Neutrophil (primary cell): ENCODE results near the gene MYO15A.
A peak's percentile ranks its signal among the peaks of the same experiment; 100 is the strongest.

Experiments used
- H3K27ac ChIP-seq: fragments of 200-600 bp; sonication (generic); 2 replicates; pipeline ENCODE4 v1.5.1; 2016; ENCODE audit warnings: mild to moderate bottlenecking, moderate library complexity
- H3K27me3 ChIP-seq: fragments of 200-600 bp; sonication (generic); 2 replicates; pipeline ENCODE4 v1.6.0; 2016; ENCODE audit warnings: mild to moderate bottlenecking
- H3K36me3 ChIP-seq: fragments of 200-600 bp; sonication (generic); 2 replicates; pipeline ENCODE4 v1.5.1; 2017
- H3K4me1 ChIP-seq, 2 experiments: fragments of 200-600 bp in 1 of 2; sonication (generic) in 1 of 2; 1 replicate in 1 of 2; 2 replicates in 1 of 2; pipeline versions ENCODE4 v1.5.1 to v1.6.1; 2013 to 2016; ENCODE audit warnings: low read depth in 1 of 2, low read length in 1 of 2, mild to moderate bottlenecking in 1 of 2, moderate library complexity in 1 of 2; ENCODE audit not compliant: control insufficient read depth in 1 of 2, insufficient read depth in 1 of 2
- H3K4me3 ChIP-seq, 2 experiments: fragments of 200-600 bp in 1 of 2; sonication (generic) in 1 of 2; 1 replicate in 1 of 2; 2 replicates in 1 of 2; pipeline ENCODE4 v1.5.1; 2013 to 2016; ENCODE audit warnings: low read depth in 1 of 2, low read length in 1 of 2, mild to moderate bottlenecking in 1 of 2, moderate library complexity in 1 of 2
- H3K9me3 ChIP-seq: fragments of 200-600 bp; sonication (generic); 2 replicates; pipeline ENCODE4 v1.5.1; 2016
- TF ChIP-seq, protein P1 (sequence below): fragments of 200-600 bp; sonication (generic); IDR thresholded peaks from 2 replicates; pipeline ENCODE4 v1.5.1; 2016; ENCODE audit warnings: antibody characterized with exemption

The MYO15A gene

DNA sequence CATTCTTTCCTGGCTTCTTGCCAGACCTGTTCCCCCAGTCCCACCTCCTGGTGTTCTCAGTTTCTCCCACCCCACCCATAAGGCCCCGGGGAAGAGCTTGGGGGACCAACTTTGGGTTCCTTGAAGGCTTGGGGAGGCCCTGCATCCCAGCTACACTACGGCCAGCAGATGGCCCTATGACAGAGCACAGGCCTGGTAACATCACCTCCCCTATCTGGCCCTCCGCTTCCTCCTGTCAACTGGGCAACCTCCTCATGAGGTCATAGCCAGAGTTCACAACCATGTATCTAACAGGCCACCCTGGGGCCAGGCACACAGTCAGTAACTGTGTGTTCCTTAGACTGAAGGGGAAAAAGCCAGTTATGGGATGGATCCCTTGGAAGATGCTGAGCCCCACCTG, 31.4 kb downstream of the MYO15A start:
- TF ChIP-seq, protein P1, sequence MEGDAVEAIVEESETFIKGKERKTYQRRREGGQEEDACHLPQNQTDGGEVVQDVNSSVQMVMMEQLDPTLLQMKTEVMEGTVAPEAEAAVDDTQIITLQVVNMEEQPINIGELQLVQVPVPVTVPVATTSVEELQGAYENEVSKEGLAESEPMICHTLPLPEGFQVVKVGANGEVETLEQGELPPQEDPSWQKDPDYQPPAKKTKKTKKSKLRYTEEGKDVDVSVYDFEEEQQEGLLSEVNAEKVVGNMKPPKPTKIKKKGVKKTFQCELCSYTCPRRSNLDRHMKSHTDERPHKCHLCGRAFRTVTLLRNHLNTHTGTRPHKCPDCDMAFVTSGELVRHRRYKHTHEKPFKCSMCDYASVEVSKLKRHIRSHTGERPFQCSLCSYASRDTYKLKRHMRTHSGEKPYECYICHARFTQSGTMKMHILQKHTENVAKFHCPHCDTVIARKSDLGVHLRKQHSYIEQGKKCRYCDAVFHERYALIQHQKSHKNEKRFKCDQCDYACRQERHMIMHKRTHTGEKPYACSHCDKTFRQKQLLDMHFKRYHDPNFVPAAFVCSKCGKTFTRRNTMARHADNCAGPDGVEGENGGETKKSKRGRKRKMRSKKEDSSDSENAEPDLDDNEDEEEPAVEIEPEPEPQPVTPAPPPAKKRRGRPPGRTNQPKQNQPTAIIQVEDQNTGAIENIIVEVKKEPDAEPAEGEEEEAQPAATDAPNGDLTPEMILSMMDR, result no peak
- Histone ChIP-seq H3K27ac (no peak overlapping the region), H3K36me3 (no peaks in the 10 kb centered on the region), H3K4me3 (no peak overlapping the region), H3K9me3 (no peaks in the 10 kb centered on the region), H3K27me3 (no peaks in the 10 kb centered on the region), H3K4me1 (no peaks in the 10 kb centered on the region)

DNA sequence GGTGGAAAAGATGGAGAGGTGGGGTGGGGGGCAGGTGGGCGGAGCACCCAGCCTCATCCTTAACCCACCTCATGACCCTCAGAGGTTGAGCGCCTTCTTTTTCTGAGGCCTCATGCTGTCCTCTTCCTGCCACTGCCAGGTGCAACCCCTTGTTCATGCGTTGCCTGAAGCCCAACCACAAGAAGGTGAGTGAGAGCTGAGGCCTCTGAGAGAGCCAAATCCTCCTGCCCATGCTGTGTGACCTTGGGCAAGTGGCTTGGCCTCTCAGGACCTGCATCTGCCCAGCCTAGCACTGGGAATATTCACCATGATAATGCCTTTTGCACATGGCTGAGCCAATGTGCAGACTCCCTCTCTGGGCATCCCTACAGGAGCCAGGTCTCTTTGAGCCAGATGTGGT, 32.1 kb downstream of the MYO15A start:
- TF ChIP-seq, protein P1, result no peak
- H3K27me3 ChIP-seq, result no peaks in the 10 kb centered on the region
- H3K36me3 ChIP-seq, result no peaks in the 10 kb centered on the region
- no peak overlapping the region for H3K27ac ChIP-seq
- no peak overlapping the region for H3K4me3 ChIP-seq
- H3K9me3 ChIP-seq, result no peaks in the 10 kb centered on the region
- H3K4me1 ChIP-seq, result no peaks in the 10 kb centered on the region

DNA sequence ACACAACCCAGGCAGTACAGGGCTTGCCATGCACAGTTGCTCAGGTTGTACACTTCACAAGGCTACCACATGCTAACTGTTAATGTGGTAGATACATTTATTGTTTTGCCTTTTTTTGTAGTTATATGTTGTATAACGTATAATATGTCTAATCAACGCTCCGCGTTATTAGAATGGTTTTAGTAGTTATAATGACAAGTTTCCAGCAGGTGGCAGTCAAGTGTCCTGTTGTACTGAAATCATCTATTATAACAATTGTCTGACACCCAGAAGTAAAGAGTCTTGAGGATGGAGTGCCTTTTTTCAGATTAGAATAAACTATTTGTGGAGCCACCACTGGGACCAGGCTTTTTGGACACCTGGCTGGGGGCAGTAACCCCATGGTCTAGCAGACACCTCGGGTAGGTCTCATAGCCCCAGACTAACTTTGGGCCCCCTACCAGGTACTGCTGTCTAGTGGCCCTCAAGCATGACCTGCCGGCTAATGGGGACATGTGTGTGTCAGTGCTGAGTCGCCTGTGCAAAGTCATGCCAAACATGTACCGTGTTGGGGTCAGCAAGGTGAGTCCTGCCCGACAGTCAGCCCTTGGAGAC, 32.8 kb downstream of the MYO15A start:
- Histone ChIP-seq H3K4me1 (no peaks in the 10 kb centered on the region), H3K27ac (no peak overlapping the region), H3K36me3 (no peaks in the 10 kb centered on the region), H3K27me3 (no peaks in the 10 kb centered on the region), H3K4me3 (no peak overlapping the region), H3K9me3 (no peaks in the 10 kb centered on the region)
- TF ChIP-seq, protein P1, result peak; percentile 67

DNA sequence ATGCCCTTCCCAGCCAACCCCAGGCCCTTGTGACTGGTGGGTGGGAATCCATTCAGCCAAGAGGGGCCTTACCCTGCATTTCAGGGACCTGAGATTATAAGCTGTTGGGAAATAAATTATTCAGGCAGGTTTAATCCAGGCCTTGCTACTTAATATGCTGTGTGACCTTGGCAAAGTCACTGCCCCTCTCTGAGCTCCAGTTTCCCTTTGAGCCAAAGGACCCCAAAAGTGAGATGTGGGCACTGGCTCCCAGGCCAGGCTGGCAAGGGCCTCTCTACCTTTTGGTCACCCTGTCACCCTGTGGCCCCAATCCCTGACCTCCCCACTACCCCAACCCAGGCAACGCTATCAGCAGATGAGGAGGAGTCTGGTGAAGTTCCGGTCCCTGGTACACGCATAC, 33.9 kb downstream of the MYO15A start:
- no peaks in the 10 kb centered on the region for H3K4me1 ChIP-seq
- no peaks in the 10 kb centered on the region for H3K9me3 ChIP-seq
- no peaks in the 10 kb centered on the region for H3K27me3 ChIP-seq
- H3K4me3 ChIP-seq, result no peak overlapping the region
- TF ChIP-seq, protein P1, result no peak
- H3K27ac ChIP-seq, result no peak overlapping the region
- no peaks in the 10 kb centered on the region for H3K36me3 ChIP-seq

DNA sequence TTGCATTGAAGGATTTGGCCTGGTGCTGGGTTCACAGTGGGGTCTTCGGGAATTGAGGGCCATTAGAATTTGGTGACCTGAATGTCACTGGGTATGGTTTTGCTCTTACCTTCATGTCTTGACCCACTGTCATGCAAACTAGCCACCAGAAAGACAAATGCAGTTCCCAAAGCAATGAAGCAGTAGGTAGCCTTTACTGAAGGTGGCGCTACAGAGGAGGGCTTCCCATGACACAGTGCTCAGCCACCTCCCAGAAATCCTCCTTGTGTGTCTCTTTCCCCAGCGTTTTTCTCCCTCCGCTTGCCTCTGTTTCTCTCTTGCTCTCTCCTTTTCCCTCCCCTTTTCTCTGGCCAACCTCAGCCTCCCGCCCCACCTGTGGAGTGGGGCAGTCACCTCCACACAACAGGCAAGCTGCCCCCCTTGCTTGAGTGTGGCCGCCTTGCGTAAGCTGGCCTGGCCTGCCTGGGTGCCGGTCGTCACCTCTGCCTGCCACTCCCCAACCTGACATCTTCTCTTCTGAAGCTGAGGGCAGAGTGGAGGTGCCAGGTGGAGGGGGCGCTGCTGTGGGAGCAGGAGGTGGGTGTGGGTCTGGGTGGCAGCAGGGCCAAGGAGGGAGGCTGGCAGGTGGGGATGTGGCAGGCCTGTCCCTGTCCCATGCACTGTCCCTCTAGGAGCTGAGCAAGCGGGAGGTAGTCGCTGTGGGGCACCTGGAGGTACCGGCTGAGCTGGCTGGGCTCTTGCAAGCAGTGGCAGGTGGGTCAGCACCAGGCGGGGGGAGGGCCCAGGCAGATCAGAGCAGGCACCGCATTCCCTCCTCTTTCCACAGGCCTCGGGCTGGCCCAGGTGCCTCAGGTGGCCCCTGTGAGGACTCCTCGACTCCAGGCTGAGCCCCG, 34.7 kb downstream of the MYO15A start:
- Histone ChIP-seq H3K4me1 (no peaks in the 10 kb centered on the region), H3K27me3 (no peaks in the 10 kb centered on the region), H3K27ac (no peak overlapping the region), H3K36me3 (no peaks in the 10 kb centered on the region), H3K9me3 (no peaks in the 10 kb centered on the region), H3K4me3 (no peak overlapping the region)
- TF ChIP-seq, protein P1, result no peak
